Epithelial cell of esophagus (primary cell): Measurements from ENCODE around the gene PMFBP1.

Source experiments
- DNase-seq: peaks from one replicate; pipeline ENCODE4 v3.0.0; 2010; ENCODE audit warnings: low read depth
- H3K4me3 ChIP-seq: 2 replicates; pipeline ENCODE4 v1.5.1; 2011; ENCODE audit warnings: mild to moderate bottlenecking, low read length, control low read depth
- TF ChIP-seq, protein P1 (sequence below): IDR thresholded peaks from 2 replicates; pipeline ENCODE4 v1.5.1; 2011; ENCODE audit warnings: low read depth, mild to moderate bottlenecking, low read length, control low read depth, inconsistent platforms; ENCODE audit not compliant: insufficient read depth; ENCODE audit errors: missing control alignments

Gene PMFBP1

DNA sequence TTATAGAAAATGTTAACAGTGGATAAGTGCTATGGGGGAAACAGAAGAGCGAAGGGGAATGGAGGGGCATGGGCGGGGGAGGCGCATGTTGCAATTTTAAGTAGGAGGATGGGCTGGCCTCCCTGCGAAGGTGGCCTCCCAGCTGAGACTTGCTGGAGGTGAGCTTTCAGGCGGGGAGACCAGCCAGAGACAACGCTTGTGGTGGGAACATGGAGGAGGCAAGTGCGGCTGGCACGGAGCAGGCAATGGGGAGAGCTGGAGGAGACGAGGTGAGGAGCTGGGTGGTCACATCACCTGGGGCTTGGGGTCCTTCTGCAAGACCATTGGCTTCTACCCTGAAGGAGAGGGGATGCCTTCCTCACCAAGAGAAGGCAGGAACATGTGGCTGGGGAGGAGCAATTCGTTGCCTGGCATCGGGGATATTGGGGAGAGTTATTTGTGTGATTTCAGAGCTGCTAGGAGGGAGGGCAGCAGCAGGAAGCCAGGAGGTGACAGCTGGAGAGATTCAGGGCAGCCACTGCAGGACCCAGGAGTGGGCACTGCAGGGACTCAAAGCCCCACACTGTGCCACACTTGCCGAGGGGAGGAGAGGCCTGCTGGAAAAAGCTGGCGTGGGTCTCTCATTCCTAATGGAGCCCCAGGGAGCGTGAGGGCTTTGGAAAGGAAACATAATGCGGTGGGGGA lies 34.4 kb downstream of the PMFBP1 start:
- DNase-seq, result no peak
- TF ChIP-seq, protein P1, sequence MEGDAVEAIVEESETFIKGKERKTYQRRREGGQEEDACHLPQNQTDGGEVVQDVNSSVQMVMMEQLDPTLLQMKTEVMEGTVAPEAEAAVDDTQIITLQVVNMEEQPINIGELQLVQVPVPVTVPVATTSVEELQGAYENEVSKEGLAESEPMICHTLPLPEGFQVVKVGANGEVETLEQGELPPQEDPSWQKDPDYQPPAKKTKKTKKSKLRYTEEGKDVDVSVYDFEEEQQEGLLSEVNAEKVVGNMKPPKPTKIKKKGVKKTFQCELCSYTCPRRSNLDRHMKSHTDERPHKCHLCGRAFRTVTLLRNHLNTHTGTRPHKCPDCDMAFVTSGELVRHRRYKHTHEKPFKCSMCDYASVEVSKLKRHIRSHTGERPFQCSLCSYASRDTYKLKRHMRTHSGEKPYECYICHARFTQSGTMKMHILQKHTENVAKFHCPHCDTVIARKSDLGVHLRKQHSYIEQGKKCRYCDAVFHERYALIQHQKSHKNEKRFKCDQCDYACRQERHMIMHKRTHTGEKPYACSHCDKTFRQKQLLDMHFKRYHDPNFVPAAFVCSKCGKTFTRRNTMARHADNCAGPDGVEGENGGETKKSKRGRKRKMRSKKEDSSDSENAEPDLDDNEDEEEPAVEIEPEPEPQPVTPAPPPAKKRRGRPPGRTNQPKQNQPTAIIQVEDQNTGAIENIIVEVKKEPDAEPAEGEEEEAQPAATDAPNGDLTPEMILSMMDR, result no peak
- no peak overlapping the region for H3K4me3 ChIP-seq

DNA sequence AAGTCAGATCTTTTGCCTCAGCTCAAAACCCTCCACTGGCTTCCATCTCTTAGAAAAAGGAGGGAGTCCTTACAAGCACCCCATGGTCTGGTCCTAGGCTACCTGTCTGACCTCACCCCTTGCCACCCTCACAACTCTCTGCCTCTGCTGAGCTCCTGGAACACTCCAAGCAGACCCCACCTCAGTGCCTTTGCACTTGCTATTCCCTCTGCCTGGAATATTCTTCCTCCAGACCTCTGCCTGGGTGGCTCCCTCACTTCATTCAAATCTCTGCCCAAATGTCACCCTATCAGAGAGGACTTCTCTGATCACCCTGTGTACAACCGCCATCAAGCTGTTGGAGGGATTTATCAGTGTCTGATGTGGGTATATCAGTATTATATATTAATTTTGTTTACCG lies 37.4 kb downstream of the PMFBP1 start:
- no peak for DNase-seq
- TF ChIP-seq, protein P1, result no peak
- H3K4me3 ChIP-seq, result no peak overlapping the region

DNA sequence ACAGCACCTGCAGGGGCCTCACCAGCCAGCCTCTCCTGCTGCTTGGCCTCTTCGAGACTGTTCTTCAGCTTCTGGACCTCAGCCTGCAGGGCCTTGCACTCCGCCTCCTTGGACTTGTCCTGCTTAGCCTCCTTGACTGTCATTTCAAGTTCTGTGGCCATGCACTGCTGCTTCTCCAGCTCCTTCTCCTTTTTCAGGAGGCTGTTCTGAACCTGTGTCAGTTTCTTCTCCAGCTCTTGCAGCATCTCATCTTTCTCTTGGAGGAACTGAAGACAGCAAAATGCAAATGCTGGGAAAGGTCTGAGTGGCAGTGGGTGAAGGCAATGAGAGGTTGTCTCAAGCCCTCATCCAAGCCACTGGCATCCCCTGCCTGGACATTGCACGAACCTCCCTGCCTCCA lies 39.2 kb downstream of the PMFBP1 start:
- DNase-seq, result no peak
- TF ChIP-seq, protein P1, result no peak
- H3K4me3 ChIP-seq, result no peak overlapping the region

DNA sequence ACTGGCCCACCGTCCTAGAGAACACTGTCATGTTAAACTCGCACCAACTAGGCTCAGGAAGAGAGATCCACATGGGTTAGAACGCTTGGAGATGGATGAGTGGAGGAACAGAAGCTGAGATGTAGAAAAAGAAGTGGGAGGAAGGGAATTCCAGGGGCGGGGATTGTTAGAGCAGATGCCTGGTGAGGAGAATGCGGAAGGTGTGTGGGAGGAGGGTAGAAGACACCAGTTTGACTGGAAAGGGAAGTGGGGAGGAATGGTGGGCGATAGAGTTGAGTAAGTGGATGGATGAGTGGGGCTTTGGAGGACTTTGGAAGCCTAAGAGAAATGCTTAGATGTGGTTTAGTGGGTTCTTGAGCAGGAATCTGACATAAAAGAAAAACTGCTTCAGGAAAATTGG lies 40.9 kb downstream of the PMFBP1 start:
- peak; percentile 25 for DNase-seq
- H3K4me3 ChIP-seq, result no peak overlapping the region
- TF ChIP-seq, protein P1, result no peak

DNA sequence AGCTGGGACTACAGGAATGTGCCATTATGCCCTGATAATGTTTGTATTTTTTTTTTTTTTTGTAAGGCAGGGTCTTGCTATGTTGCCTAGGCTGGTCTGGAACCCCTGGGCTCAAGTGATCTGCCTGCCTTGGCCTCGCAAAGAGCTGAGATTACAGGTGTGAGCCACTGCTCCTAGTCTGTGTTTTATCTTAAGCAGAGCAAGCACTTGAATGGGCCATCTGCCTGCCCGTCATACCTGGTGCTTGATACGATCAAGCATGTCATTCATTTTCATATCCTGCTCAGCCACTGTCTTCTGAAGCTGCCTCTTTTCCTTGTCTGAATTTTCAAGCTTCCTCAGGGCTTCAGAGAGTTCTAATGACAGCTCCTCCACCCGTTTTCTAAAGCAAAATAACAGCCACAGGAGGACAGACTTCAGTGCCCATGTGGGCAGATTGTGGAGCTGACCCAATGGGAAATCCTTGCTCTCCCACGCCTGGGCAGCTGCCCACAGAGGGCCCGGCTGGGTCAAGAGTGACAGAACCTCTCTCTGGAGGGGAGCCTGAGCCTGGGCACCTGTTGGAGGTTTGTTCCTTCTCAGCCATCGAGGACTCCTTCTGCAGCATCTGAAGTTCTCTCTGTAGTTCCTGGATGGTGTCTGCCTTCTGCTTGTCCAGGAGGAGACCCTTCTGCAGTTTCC lies 41.8 kb downstream of the PMFBP1 start:
- H3K4me3 ChIP-seq, result no peak overlapping the region
- no peak for DNase-seq
- TF ChIP-seq, protein P1, result no peak

DNA sequence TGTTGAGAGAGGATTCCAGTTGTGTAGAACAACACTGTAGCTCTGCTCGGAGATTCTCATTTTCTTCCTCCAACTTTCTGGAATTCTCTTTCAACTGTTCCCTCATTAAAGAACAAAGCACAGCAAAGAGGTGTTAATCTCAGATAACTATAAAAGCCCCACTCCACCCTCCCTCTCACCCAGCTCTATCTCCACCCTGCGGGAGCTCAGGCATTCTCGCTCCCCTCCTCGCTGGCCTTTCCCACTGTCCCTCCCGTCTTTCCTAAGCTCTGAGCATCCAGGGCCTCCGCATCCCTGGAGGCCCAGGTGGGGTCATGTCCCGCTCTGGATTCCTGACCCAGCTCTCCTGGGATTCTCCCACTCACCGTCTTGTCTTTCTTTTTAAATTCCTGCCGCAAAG lies 43.3 kb downstream of the PMFBP1 start:
- no peak for DNase-seq
- TF ChIP-seq, protein P1, result no peak
- H3K4me3 ChIP-seq, result no peak overlapping the region

DNA sequence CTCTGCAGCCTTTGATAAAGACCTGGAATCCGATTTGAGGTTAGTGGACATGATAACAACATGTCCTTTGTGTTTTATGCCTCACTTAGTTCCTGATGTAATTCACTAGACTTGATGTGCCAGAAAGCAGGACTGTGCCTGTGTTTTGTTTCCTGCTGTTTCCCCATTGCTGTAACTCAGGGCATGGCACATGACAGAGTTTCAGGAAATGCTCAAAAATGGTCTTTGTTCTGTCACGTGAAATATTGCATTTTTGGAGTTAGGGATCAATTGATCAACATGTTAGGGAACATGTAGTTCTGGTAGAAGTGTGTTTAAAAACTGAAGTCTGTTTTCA lies 45.6 kb downstream of the PMFBP1 start:
- H3K4me3 ChIP-seq, result no peak overlapping the region
- peak; percentile 13 for DNase-seq
- TF ChIP-seq, protein P1, result no peak
